Activated CD4-positive, alpha-beta memory T cell treated with anti-CD3 and anti-CD28 coated beads for 36 hours (primary cell): Measurements from ENCODE around the gene FAM186B. TPM values are rescaled to one million over a fixed set of nuclear protein-coding genes. Genes with fewer than 3 reads are reported as not detected.

Source experiments
- CTCF ChIA-PET: fragments of 350-600 bp; sonication (Branson Sonifier 250); formaldehyde crosslinking; loops from one replicate; lab custom pipeline; 2021; ENCODE audit warnings: antibody characterized with exemption, inconsistent platforms; lab: Charles Lee
- POLR2A ChIA-PET: fragments of 350-600 bp; sonication (Branson Sonifier 250); formaldehyde crosslinking; loops from one replicate; lab custom pipeline; 2021; ENCODE audit warnings: antibody characterized with exemption; lab: Charles Lee
- DNase-seq: peaks from one replicate; pipeline ENCODE4 v3.0.0-alpha.2; 2020
- H3K27ac Mint-ChIP-seq: one replicate; pipeline ENCODE4 v1.8.0; 2021; ENCODE audit warnings: mixed read lengths
- H3K27me3 Mint-ChIP-seq: one replicate; pipeline ENCODE4 v1.8.0; 2021; ENCODE audit warnings: mixed read lengths
- H3K36me3 Mint-ChIP-seq: one replicate; pipeline ENCODE4 v1.8.0; 2021; ENCODE audit warnings: mixed read lengths
- H3K4me1 Mint-ChIP-seq: one replicate; pipeline ENCODE4 v1.8.0; 2021; ENCODE audit warnings: low read depth, mixed read lengths
- H3K4me3 Mint-ChIP-seq: one replicate; pipeline ENCODE4 v1.8.0; 2021; ENCODE audit warnings: mild to moderate bottlenecking, mixed read lengths
- H3K9me3 Mint-ChIP-seq: one replicate; pipeline ENCODE4 v1.8.0; 2021; ENCODE audit warnings: mixed read lengths
- intact Hi-C: fragments of 100-400 bp; cut with micrococcal nuclease; formaldehyde crosslinking; loops from one replicate; pipeline ENCODE4 v1.15.1; 2023
- total RNA-seq, 2 experiments: library from RNA; stranded (reverse); gene quantifications; one replicate each; pipeline ENCODE4 v1.2.3, GENCODE V29; 2021

The FAM186B gene
- total RNA-seq, 2 experiments from 2014 or later, result not detected

DNA sequence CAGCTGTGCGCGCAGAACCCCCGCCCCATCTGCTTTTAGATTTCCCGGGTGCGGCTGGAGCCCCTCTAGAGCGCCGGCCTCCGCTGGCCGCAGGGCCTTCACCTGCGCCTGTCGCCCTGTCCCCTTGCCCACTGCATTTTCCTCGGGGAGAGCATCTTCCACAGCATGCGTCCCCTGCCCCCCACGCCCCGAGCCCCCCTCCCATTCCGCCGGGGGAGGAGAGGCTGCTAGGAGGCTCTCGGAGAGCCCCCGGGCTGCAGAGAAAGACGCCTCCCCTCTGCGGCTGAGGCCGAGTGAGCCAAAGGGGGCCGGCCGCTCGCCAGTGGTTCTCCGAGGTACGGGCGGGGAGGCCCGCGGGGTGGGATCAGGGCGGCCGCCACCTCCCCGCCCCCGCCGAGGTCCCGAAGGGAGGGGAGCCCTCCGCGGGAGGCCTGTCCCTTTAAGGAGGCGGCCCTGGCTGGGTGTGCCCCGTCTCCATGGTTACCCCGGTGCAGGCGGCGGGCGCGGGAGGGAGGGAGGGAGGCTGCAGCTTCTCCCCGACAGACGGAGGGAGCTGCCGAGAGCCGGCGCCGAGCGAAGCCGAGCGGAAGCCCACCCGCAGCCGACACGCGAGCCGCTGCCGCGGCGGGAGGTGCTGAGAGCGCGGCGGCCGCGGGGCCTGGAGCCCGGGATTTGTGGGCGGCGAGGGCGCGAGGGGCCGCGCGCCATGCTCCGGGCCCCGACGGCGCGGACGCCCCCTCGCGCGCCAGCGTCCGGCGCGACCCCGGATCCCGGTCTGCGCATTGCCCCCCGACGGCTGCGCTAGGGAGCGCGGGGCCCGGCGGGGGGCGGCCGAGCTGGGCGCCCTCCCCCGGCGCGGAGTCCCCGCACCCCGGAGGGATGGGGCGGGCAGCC lies 66.7 kb downstream of the FAM186B start, which contains the start of gene KCNH3:
TSS of gene KCNH3 (plus strand) at position 521 of the 894 bp plus-strand sequence. CDS start 387 bp downstream, outside the sequence.
- Mint-ChIP-seq H3K27me3 (peaks cover 15% of the 10 kb centered on the region), H3K4me3 (peak within 1 kb of the TSS; percentile 57), H3K27ac (no peak within 1 kb of the TSS), H3K4me1 (peaks cover 6% of the 10 kb centered on the region), H3K9me3 (no peaks in the 10 kb centered on the region), H3K36me3 (no peaks in the 10 kb centered on the region)
- DNase-seq, result peak; percentile 88
- ChIA-PET CTCF (interaction anchor here (0.6 to 2.3 kb wide), 5 partner anchors 42 to 728 kb away, joined by 3 to 10 read pairs (median 4); no protein-coding TSS in a partner anchor), POLR2A (no interaction called here)
- intact Hi-C loops, result no loop called here

DNA sequence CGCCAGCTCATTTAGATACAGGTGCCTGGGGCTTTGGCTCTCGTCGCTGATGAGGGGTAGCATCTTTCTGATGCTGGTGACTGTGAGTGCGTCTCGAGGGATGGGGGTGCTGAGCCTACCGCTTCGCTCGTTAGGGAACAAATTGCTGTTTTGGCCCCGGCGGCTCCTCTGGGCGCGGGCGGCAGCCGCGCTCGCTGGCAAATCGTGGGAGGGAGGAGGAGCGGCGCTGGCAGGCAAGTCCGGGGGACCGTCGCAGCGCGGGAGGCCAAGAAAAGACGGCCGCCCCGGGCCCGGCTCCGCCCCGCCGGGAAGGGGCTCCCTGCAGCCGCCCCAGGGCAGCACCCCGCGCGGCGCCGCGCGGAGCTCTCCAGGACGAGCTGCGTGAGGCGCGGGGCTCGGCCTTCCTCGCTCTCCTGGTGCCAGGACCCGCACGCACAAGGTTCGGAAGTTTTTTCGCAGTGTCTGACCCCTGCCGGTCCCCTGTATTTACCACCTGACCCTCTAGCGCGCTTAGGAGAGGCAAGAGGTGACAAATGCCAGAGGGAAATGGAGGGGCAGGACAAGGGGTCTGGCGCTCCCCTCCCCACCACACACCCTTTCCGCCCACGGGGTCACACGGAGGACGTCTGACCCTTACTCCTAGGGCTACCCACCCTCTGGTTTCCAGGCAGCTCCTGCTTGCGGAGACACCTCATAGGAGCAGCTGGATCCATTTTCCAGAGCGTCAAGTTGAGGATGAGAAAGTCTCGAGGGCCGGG lies 67.5 kb downstream of the FAM186B start:
- no peak overlapping the region for H3K27ac Mint-ChIP-seq
- intact Hi-C loops, result no loop called here
- H3K36me3 Mint-ChIP-seq, result no peaks in the 10 kb centered on the region
- ChIA-PET CTCF (interaction anchor here (1.0 to 2.3 kb wide), 4 partner anchors 43 to 241 kb away, joined by 3 to 10 read pairs (median 4); no protein-coding TSS in a partner anchor), POLR2A (no interaction called here)
- peak; percentile 48 for DNase-seq
- H3K9me3 Mint-ChIP-seq, result no peaks in the 10 kb centered on the region
- peaks cover 15% of the 10 kb centered on the region for H3K27me3 Mint-ChIP-seq
- peaks cover 6% of the 10 kb centered on the region for H3K4me1 Mint-ChIP-seq
- H3K4me3 Mint-ChIP-seq, result peak overlapping the region; percentile 66

Other genes with a start within 250 kb of the FAM186B start
- 10 to 100 TPM in 1 of 2 experiments, 1 to 10 TPM in 1; 9.7 to 12.9 TPM for gene SPATS2, start 238.2 kb downstream of the FAM186B start, total RNA-seq
- gene KCNH3, start 66.6 kb downstream of the FAM186B start, total RNA-seq, result 1 to 10 TPM; 1.2 to 1.3 TPM
- gene MCRS1, start 37.5 kb downstream of the FAM186B start, total RNA-seq, result 10 to 100 TPM; 52.3 to 56.8 TPM
- gene PRPF40B, start 17.9 kb upstream of the FAM186B start, total RNA-seq, result 1 to 10 TPM; 6.2 to 8.9 TPM
- gene FMNL3, start 101.8 kb upstream of the FAM186B start, total RNA-seq, result 10 to 100 TPM; 31.2 to 31.9 TPM
- gene TMBIM6, start 135.9 kb upstream of the FAM186B start, total RNA-seq, result 100 to 1,000 TPM; 481 to 486 TPM
- gene NCKAP5L, start 222.8 kb upstream of the FAM186B start, total RNA-seq, result 1 to 10 TPM; 2.9 to 3.0 TPM
- gene BCDIN3D, start 237.5 kb upstream of the FAM186B start, total RNA-seq, result 1 to 10 TPM; 5.8 to 6.1 TPM